ENCODE data around the gene PCAT7. TPM values are rescaled to one million over a fixed set of nuclear protein-coding genes. Genes with fewer than 3 reads are reported as not detected.

Gene PCAT7
- total RNA-seq, 4 donors from 2014 or later: 0.60 to 5.2 (median 1.7) TPM

- in situ Hi-C loops (cut with MboI; ENCODE audit: low pct_ligation_motif_present in 1 of 4, low pct_unique_long_range_greater_than_20kb in 1 of 4, low sequenced_read_pairs in 3 of 4) (no loop called here), intact Hi-C loops (cut with DNase I; ENCODE audit: low total_unique reads) (no loop called here)
- H3K36me3 ChIP-seq: no peaks in the 10 kb centered on the region
- WGBS, 2 donors (ENCODE audit: low coverage in 1 of 2): 71 to 83% methylated on average over 2 of the region's 2 CpGs
- no peak for DNase-seq
- H3K27ac ChIP-seq: no peak overlapping the region
- no peak overlapping the region for H3K4me3 ChIP-seq
- H3K27me3 ChIP-seq: no peaks in the 10 kb centered on the region
- peaks cover 0 to 13% (median 3%) of the 10 kb centered on the region in 4 donors for H3K4me1 ChIP-seq
- no peaks in the 10 kb centered on the region for H3K9me3 ChIP-seq
- TF ChIP-seq POLR2A (IDR thresholded peaks at IDR 0.05) (no peak), CTCF (IDR thresholded peaks at IDR 0.05) (no peak), POLR2AphosphoS5 (IDR thresholded peaks at IDR 0.05) (no peak), EP300 (IDR thresholded peaks at IDR 0.05; ENCODE audit: low read depth) (no peak)
These were observed 21.2 kb downstream of the PCAT7 start for GRCh38 chr9:94576131-94576530.

GRCh38 chr9:94577036-94577435 lies 22.2 kb downstream of the PCAT7 start:
- no peaks in the 10 kb centered on the region for H3K36me3 ChIP-seq
- no peaks in the 10 kb centered on the region for H3K27me3 ChIP-seq
- H3K4me1 ChIP-seq: peaks cover 0 to 13% (median 3%) of the 10 kb centered on the region in 4 donors
- no peaks in the 10 kb centered on the region for H3K9me3 ChIP-seq
- no peak overlapping the region for H3K4me3 ChIP-seq
- no peak for DNase-seq
- TF ChIP-seq CTCF (IDR thresholded peaks at IDR 0.05) (no peak), POLR2A (IDR thresholded peaks at IDR 0.05) (no peak), POLR2AphosphoS5 (IDR thresholded peaks at IDR 0.05) (no peak), EP300 (IDR thresholded peaks at IDR 0.05; ENCODE audit: low read depth) (no peak)
- in situ Hi-C loops (cut with MboI; ENCODE audit: low pct_ligation_motif_present in 1 of 4, low pct_unique_long_range_greater_than_20kb in 1 of 4, low sequenced_read_pairs in 3 of 4): no loop called here
- intact Hi-C loops (cut with DNase I; ENCODE audit: low total_unique reads): no loop called here
- no peak overlapping the region for H3K27ac ChIP-seq
- 0% methylated on average over 1 of the region's 1 CpG; no CpG with 5 or more reads in 1 of the 2 donors for WGBS, 2 donors (ENCODE audit: low coverage in 1 of 2)

GRCh38 chr9:94577571-94577970 lies 22.7 kb downstream of the PCAT7 start:
- WGBS, 2 donors (ENCODE audit: low coverage in 1 of 2): 33 to 37% methylated on average over 2 of the region's 2 CpGs
- Histone ChIP-seq H3K36me3 (no peaks in the 10 kb centered on the region), H3K27me3 (no peaks in the 10 kb centered on the region), H3K4me1 (peaks cover 0 to 13% (median 3%) of the 10 kb centered on the region in 4 donors), H3K4me3 (no peak overlapping the region), H3K9me3 (no peaks in the 10 kb centered on the region), H3K27ac (no peak overlapping the region)
- intact Hi-C loops (cut with DNase I; ENCODE audit: low total_unique reads) (no loop called here), in situ Hi-C loops (cut with MboI; ENCODE audit: low pct_ligation_motif_present in 1 of 4, low pct_unique_long_range_greater_than_20kb in 1 of 4, low sequenced_read_pairs in 3 of 4) (no loop called here)
- TF ChIP-seq CTCF (IDR thresholded peaks at IDR 0.05): no peak
- no peak for TF ChIP-seq POLR2AphosphoS5 (IDR thresholded peaks at IDR 0.05)
- no peak for TF ChIP-seq POLR2A (IDR thresholded peaks at IDR 0.05)
- TF ChIP-seq EP300 (IDR thresholded peaks at IDR 0.05; ENCODE audit: low read depth): no peak
- no peak for DNase-seq

- no peak overlapping the region for H3K27ac ChIP-seq
- in situ Hi-C loops (cut with MboI; ENCODE audit: low pct_ligation_motif_present in 1 of 4, low pct_unique_long_range_greater_than_20kb in 1 of 4, low sequenced_read_pairs in 3 of 4): no loop called here
- H3K9me3 ChIP-seq: no peaks in the 10 kb centered on the region
- H3K4me3 ChIP-seq: no peak overlapping the region
- H3K27me3 ChIP-seq: no peaks in the 10 kb centered on the region
- no peak for DNase-seq
- intact Hi-C loops (cut with DNase I; ENCODE audit: low total_unique reads): no loop called here
- TF ChIP-seq CTCF (IDR thresholded peaks at IDR 0.05) (no peak), EP300 (IDR thresholded peaks at IDR 0.05; ENCODE audit: low read depth) (no peak), POLR2AphosphoS5 (IDR thresholded peaks at IDR 0.05) (no peak), POLR2A (IDR thresholded peaks at IDR 0.05) (no peak)
- WGBS, 2 donors (ENCODE audit: low coverage in 1 of 2): 74 to 82% methylated on average over 5 of the region's 5 CpGs
- no peaks in the 10 kb centered on the region for H3K36me3 ChIP-seq
- peaks cover 0 to 13% (median 3%) of the 10 kb centered on the region in 4 donors for H3K4me1 ChIP-seq
These were observed 26.8 kb downstream of the PCAT7 start for GRCh38 chr9:94581728-94582127.

Measured in transverse colon (tissue), 4 donors.